PC-9 (cell line): ENCODE results near the gene RRN3. TPM values are rescaled to one million over a fixed set of nuclear protein-coding genes. Genes with fewer than 3 reads are reported as not detected.
A peak's percentile ranks its signal among the peaks of the same experiment; 100 is the strongest.

ENCODE experiments used
- BruUV-seq: library from RNA; stranded (reverse); fragments of 400-500 nt; replicated peaks from 2 replicates; lab custom pipeline; 2021; lab: Mats Ljungman, UMichigan
- CTCF ChIA-PET: fragments of 300-600 bp; sonication (Branson Sonifier 250); formaldehyde crosslinking; loops from one replicate; lab custom pipeline; 2022; ENCODE audit warnings: antibody characterized with exemption; lab: Charles Lee
- POLR2A ChIA-PET: fragments of 300-600 bp; sonication (Branson Sonifier 250); formaldehyde crosslinking; loops from one replicate; lab custom pipeline; 2022; ENCODE audit warnings: antibody characterized with exemption; ENCODE audit not compliant: unreplicated experiment; lab: Charles Lee
- DNase-seq, 2 experiments: peaks; one replicate each; pipeline versions ENCODE4 v3.0.0 to v3.0.0-alpha.2; 2015 to 2022; ENCODE audit warnings: mixed read lengths in 1 of 2
- H2AFZ ChIP-seq: fragments of 200-600 bp; sonication (generic); 2 replicates; pipeline ENCODE4 v1.8.1; 2017; ENCODE audit warnings: antibody characterized with exemption
- H3F3A ChIP-seq: fragments of 200-600 bp; sonication (generic); 2 replicates; pipeline ENCODE4 v1.8.1; 2017; ENCODE audit warnings: antibody characterized with exemption, mild to moderate bottlenecking, low read depth; ENCODE audit not compliant: insufficient read depth
- H3K27ac ChIP-seq: fragments of 200-600 bp; sonication (generic); 2 replicates; pipeline ENCODE4 v1.6.1; 2016; ENCODE audit warnings: mixed run types
- H3K27me3 ChIP-seq: fragments of 200-600 bp; sonication (generic); 2 replicates; pipeline ENCODE4 v1.6.1; 2016; ENCODE audit warnings: low read depth, mixed run types; ENCODE audit not compliant: insufficient read depth
- H3K36me3 ChIP-seq: fragments of 200-600 bp; sonication (generic); 2 replicates; pipeline ENCODE4 v1.6.1; 2016; ENCODE audit warnings: low read depth, mixed run types
- H3K4me1 ChIP-seq: fragments of 200-600 bp; sonication (generic); replicated peaks from 2 replicates; pipeline ENCODE4 v1.6.1; 2016; ENCODE audit warnings: mixed run types; ENCODE audit not compliant: insufficient read depth
- H3K4me2 ChIP-seq: fragments of 200-600 bp; sonication (generic); 2 replicates; pipeline ENCODE4 v1.6.1; 2017; ENCODE audit warnings: mixed run types
- H3K4me3 ChIP-seq: fragments of 200-600 bp; sonication (generic); 2 replicates; pipeline ENCODE4 v1.6.1; 2016; ENCODE audit warnings: mixed run types
- H3K79me2 ChIP-seq: fragments of 200-600 bp; sonication (generic); 2 replicates; pipeline ENCODE4 v1.6.1; 2017; ENCODE audit warnings: low read depth, mixed run types
- H3K9me2 ChIP-seq: fragments of 200-600 bp; sonication (generic); 2 replicates; pipeline ENCODE4 v1.8.1; 2017; ENCODE audit warnings: mild to moderate bottlenecking; ENCODE audit not compliant: insufficient read depth
- H3K9me3 ChIP-seq: fragments of 200-600 bp; sonication (generic); 2 replicates; pipeline ENCODE4 v1.8.1; 2016; ENCODE audit warnings: low read depth; ENCODE audit not compliant: insufficient read depth
- H4K20me1 ChIP-seq: fragments of 200-600 bp; sonication (generic); 2 replicates; pipeline ENCODE4 v1.8.1; 2017; ENCODE audit not compliant: insufficient read depth
- EZH2 ChIP-seq: fragments of 200-600 bp; sonication (generic); IDR thresholded peaks from 2 replicates; pipeline ENCODE4 v1.8.0; 2017; ENCODE audit warnings: antibody characterized with exemption, low read depth
- intact Hi-C: fragments of 100-400 bp; cut with micrococcal nuclease; formaldehyde crosslinking; loops from one replicate; pipeline ENCODE4 v1.10.0; 2022; ENCODE audit not compliant: unreplicated experiment
- total RNA-seq: library from RNA; stranded (reverse); gene quantifications from 2 replicates; pipeline ENCODE4 v1.2.3, GENCODE V29; 2021
- TF ChIP-seq, protein P1 (sequence below): fragments of 200-600 bp; sonication (generic); conservative IDR thresholded peaks from 2 replicates; pipeline ENCODE4 v1.6.1; 2017; ENCODE audit warnings: mixed run types, antibody characterized with exemption, mild to moderate bottlenecking, moderate library complexity

The RRN3 gene
- total RNA-seq, 1 experiment from 2014 or later: 29.0 TPM

DNA sequence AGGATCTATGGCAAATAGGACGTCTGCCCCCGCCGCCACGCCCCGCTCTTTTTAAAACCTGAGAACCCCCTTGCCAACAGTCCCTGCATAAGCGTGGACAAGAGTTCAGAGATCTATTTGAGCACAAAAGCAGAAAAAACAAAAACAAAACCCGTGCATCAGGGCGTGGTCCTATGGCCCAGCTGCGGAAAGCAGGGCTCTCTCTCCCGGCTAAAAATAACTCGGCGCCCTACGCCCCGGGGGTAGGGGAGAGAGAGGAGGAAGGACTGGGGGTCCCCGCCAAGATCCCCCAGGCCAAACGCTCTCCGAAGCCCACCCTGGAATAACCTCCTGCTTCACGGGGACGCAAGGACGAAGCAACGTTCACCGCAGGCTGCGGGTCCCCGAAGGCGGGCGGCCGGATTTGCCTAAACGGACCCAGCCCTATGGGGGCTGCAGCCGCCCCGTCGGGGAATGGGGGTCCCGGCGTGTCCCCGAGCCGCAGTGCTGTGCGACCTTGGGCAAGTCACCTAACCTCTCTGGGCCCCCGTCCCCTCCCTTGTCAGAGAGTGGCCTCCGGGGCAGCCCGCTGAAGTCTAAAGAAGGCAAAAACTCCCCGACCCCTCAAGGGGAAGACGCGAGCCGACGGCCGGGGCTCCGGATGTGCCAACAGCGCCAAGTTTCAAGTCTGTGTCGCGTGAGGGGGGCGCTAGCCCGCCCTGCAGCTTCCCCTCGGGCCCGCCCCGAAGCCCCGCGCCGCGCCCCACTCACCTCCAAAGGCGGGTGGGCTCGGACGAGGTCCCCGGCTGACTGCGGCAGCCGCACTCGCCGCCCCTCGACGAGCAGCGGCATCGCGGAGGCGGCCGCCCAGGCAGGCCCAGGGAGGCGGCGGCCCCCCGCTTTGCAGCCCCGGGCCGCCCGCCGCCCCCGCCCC, 38.7 kb downstream of the RRN3 start:
- Histone ChIP-seq H4K20me1 (no peaks in the 10 kb centered on the region; the same call in 1 of the 2 replicates), H3F3A (peaks cover 43% of the 10 kb centered on the region), H3K27me3 (no peaks in the 10 kb centered on the region), H3K36me3 (peaks cover 13% of the 10 kb centered on the region), H3K9me2 (no peaks in the 10 kb centered on the region), H2AFZ (peak overlapping the region; percentile 95), H3K4me2 (peak overlapping the region; percentile 83), H3K4me3 (peak overlapping the region; percentile 91), H3K79me2 (peaks cover 12% of the 10 kb centered on the region), H3K4me1 (peaks cover 36% of the 10 kb centered on the region), H3K27ac (no peak overlapping the region), H3K9me3 (no peaks in the 10 kb centered on the region)
- no peak for TF ChIP-seq EZH2
- TF ChIP-seq, protein P1, sequence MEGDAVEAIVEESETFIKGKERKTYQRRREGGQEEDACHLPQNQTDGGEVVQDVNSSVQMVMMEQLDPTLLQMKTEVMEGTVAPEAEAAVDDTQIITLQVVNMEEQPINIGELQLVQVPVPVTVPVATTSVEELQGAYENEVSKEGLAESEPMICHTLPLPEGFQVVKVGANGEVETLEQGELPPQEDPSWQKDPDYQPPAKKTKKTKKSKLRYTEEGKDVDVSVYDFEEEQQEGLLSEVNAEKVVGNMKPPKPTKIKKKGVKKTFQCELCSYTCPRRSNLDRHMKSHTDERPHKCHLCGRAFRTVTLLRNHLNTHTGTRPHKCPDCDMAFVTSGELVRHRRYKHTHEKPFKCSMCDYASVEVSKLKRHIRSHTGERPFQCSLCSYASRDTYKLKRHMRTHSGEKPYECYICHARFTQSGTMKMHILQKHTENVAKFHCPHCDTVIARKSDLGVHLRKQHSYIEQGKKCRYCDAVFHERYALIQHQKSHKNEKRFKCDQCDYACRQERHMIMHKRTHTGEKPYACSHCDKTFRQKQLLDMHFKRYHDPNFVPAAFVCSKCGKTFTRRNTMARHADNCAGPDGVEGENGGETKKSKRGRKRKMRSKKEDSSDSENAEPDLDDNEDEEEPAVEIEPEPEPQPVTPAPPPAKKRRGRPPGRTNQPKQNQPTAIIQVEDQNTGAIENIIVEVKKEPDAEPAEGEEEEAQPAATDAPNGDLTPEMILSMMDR: peak; percentile 16; the same call in 1 of the 2 replicates
- intact Hi-C loops: no loop called here
- no peak for DNase-seq
- POLR2A ChIA-PET: no interaction called here
- CTCF ChIA-PET: no interaction called here
- BruUV-seq: TSS peak; percentile 34

DNA sequence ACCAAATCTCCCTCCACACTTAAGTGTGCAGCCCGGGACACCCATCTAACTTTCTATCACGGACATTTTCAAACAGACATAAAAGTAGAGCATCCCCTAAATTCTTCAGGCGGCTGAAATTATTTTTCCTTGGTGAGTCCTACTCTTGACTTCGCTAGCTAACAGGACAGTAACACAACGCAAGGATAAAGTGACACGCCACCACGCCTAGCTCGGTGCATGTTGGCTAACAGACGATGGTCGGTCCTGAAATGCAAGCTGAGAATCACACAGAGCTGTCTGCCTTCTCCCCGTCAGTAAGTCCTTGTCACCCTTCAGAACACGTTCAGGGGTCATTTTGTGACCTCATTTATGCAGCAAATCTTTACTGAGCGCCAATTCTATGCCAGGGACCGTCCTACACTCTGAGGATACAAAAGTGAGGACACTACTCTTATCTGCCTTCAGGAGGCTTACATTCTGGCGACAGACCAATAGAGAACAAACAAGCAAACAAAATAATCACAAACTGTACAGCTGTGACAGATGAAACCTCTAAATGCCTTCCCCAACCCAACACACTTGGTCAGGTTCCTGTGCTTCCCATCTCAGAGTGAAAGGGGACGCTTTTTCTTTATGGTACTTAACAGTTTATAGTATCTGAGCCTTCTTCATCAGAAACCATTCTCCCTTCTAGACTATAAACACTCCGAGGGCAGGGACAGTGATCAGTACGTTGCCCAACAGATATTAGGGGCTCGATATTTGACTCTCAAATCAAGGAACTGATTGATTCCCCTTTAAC, 39.5 kb downstream of the RRN3 start:
- POLR2A ChIA-PET: no interaction called here
- Histone ChIP-seq H3K79me2 (peaks cover 12% of the 10 kb centered on the region), H3F3A (peaks cover 35% of the 10 kb centered on the region), H3K4me2 (peak overlapping the region; percentile 83), H3K4me3 (peak overlapping the region; percentile 91; the same call in 1 of the 2 replicates), H3K27me3 (no peaks in the 10 kb centered on the region), H3K4me1 (peaks cover 36% of the 10 kb centered on the region), H2AFZ (peak overlapping the region; percentile 95), H4K20me1 (no peaks in the 10 kb centered on the region; the same call in 1 of the 2 replicates), H3K9me3 (no peaks in the 10 kb centered on the region), H3K36me3 (peaks cover 4% of the 10 kb centered on the region; the same call in 1 of the 2 replicates), H3K9me2 (no peaks in the 10 kb centered on the region), H3K27ac (no peak overlapping the region)
- no peak for DNase-seq
- no peak for TF ChIP-seq EZH2
- TF ChIP-seq, protein P1: no peak
- CTCF ChIA-PET: no interaction called here
- BruUV-seq: no TSS peak
- intact Hi-C loops: no loop called here

DNA sequence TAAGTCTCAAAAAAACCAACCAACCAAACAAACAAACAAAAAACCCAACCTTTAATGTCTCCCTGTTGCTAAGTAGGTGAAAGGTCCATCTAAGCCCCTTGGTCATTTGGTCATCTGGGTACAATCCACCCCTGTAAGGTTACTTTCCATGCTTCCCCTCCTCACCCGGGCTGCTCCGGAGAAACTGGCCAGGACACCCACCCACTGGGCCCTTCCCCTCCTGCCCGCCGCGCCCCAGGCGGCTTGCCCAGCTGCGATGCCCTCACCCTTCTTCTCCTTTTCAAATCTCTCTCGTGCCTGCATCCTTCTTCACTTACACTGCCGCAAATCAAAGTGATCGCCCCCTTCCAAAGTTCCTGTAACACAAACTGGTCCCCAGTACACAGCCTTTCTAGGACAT, 40.2 kb downstream of the RRN3 start:
- Histone ChIP-seq H3K27me3 (no peaks in the 10 kb centered on the region), H3K9me2 (no peaks in the 10 kb centered on the region), H3F3A (peaks cover 31% of the 10 kb centered on the region), H3K4me2 (no peak overlapping the region), H2AFZ (no peak overlapping the region), H3K9me3 (no peaks in the 10 kb centered on the region), H3K4me1 (peaks cover 34% of the 10 kb centered on the region), H4K20me1 (no peaks in the 10 kb centered on the region; the same call in 1 of the 2 replicates), H3K36me3 (no peaks in the 10 kb centered on the region; the same call in 1 of the 2 replicates), H3K79me2 (peaks cover 12% of the 10 kb centered on the region), H3K27ac (no peak overlapping the region), H3K4me3 (no peak overlapping the region)
- BruUV-seq: no TSS peak
- TF ChIP-seq EZH2: no peak
- TF ChIP-seq, protein P1: no peak
- CTCF ChIA-PET: no interaction called here
- intact Hi-C loops: no loop called here
- POLR2A ChIA-PET: no interaction called here
- DNase-seq: no peak
